IMR-90 (cell line): Measurements from ENCODE around the gene HOXC10.

Experiments
- BHLHE40 ChIP-seq: fragments of 150-350 bp; IDR thresholded peaks from 2 replicates; pipeline ENCODE4 v1.6.1; 2016; ENCODE audit warnings: mild to moderate bottlenecking, low read depth, low read length
- CHD1 ChIP-seq: IDR thresholded peaks from 2 replicates; pipeline ENCODE4 v1.6.1; 2012; ENCODE audit warnings: low read depth, low read length, improper control_type of control experiment
- FOS ChIP-seq: fragments of 150-350 bp; IDR thresholded peaks from 2 replicates; pipeline ENCODE4 v1.6.1; 2016; ENCODE audit warnings: low read depth, low read length
- MAFK ChIP-seq: IDR thresholded peaks from 2 replicates; pipeline ENCODE4 v1.6.1; 2012; ENCODE audit warnings: low read depth, low read length, improper control_type of control experiment
- MAZ ChIP-seq: IDR thresholded peaks from 2 replicates; pipeline ENCODE4 v1.6.1; 2012; ENCODE audit warnings: low read depth, mild to moderate bottlenecking, low read length, improper control_type of control experiment, moderate library complexity, borderline replicate concordance
- MXI1 ChIP-seq: IDR thresholded peaks from 2 replicates; pipeline ENCODE4 v1.6.1; 2012; ENCODE audit warnings: low read depth, mild to moderate bottlenecking, low read length, moderate library complexity, borderline replicate concordance
- NFE2L2 ChIP-seq: fragments of 150-350 bp; IDR thresholded peaks from 2 replicates; pipeline ENCODE4 v1.6.1; 2016; ENCODE audit warnings: low read depth, mild to moderate bottlenecking, low read length
- POLR2A ChIP-seq: IDR thresholded peaks from 2 replicates; pipeline ENCODE4 v1.6.1; 2012; ENCODE audit warnings: mild to moderate bottlenecking, low read depth, low read length
- RAD21 ChIP-seq: IDR thresholded peaks from 2 replicates; pipeline ENCODE4 v1.6.1; 2012; ENCODE audit warnings: low read length, improper control_type of control experiment
- RCOR1 ChIP-seq: IDR thresholded peaks from 2 replicates; pipeline ENCODE4 v1.6.1; 2012; ENCODE audit warnings: mild to moderate bottlenecking, low read length, improper control_type of control experiment; ENCODE audit not compliant: insufficient replicate concordance
- SMC3 ChIP-seq: fragments of 150-350 bp; IDR thresholded peaks from 2 replicates; pipeline ENCODE4 v1.6.1; 2016; ENCODE audit warnings: low read depth, mild to moderate bottlenecking, antibody characterized with exemption, low read length, moderate library complexity
- TF ChIP-seq, protein P1 (sequence below): conservative IDR thresholded peaks from 2 replicates; pipeline ENCODE4 v1.5.1; 2012; ENCODE audit warnings: mild to moderate bottlenecking, low read depth, low read length, improper control_type of control experiment
- TF ChIP-seq, protein P2 (sequence below): fragments of 150-350 bp; IDR thresholded peaks from 2 replicates; pipeline ENCODE4 v1.6.1; 2017; ENCODE audit warnings: mild to moderate bottlenecking, antibody characterized with exemption, low read length, low read depth

DNA sequence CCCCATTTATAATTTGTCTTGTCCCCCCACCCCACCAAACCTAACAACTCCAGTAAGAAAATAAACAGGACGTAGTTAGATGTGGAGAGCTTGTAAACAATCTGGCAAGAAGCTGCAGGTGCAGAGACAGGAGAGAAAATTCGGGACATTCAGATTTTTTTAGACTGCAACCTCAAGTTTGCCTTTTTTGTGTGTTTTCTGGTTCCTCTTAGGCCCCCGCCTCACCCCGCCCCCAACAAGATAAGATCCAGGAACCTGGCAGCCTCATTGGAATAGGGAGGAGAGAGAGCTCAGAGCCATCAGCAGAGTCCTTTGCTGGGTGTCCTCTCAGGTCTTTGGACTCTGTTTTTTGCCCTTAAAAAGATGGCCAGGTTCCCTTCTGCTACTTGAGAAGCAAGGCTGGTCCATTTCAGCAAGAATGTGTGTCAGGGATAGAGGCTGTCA lies 2.9 kb downstream of the HOXC10 start:
- TF ChIP-seq, protein P1, sequence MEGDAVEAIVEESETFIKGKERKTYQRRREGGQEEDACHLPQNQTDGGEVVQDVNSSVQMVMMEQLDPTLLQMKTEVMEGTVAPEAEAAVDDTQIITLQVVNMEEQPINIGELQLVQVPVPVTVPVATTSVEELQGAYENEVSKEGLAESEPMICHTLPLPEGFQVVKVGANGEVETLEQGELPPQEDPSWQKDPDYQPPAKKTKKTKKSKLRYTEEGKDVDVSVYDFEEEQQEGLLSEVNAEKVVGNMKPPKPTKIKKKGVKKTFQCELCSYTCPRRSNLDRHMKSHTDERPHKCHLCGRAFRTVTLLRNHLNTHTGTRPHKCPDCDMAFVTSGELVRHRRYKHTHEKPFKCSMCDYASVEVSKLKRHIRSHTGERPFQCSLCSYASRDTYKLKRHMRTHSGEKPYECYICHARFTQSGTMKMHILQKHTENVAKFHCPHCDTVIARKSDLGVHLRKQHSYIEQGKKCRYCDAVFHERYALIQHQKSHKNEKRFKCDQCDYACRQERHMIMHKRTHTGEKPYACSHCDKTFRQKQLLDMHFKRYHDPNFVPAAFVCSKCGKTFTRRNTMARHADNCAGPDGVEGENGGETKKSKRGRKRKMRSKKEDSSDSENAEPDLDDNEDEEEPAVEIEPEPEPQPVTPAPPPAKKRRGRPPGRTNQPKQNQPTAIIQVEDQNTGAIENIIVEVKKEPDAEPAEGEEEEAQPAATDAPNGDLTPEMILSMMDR: no peak
- TF ChIP-seq RCOR1: no peak
- TF ChIP-seq POLR2A: no peak
- no peak for TF ChIP-seq RAD21
- no peak for TF ChIP-seq NFE2L2
- no peak for TF ChIP-seq MAZ
- TF ChIP-seq, protein P2, sequence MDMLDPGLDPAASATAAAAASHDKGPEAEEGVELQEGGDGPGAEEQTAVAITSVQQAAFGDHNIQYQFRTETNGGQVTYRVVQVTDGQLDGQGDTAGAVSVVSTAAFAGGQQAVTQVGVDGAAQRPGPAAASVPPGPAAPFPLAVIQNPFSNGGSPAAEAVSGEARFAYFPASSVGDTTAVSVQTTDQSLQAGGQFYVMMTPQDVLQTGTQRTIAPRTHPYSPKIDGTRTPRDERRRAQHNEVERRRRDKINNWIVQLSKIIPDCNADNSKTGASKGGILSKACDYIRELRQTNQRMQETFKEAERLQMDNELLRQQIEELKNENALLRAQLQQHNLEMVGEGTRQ: no peak
- no peak for TF ChIP-seq BHLHE40
- no peak for TF ChIP-seq FOS
- TF ChIP-seq CHD1: no peak
- TF ChIP-seq MXI1: no peak
- no peak for TF ChIP-seq MAFK
- TF ChIP-seq SMC3: no peak
